ENCODE results near the gene PDE3A.

Gene PDE3A

GRCh38 chr12:20469300-20469699 is 101.0 kb downstream of the PDE3A start:
- peaks cover 4 to 8% of the 10 kb centered on the region in 2 donors for H3K4me1 ChIP-seq (ENCODE audit: control insufficient read depth in 1 of 2, insufficient read depth in 2 of 2, low read length in 2 of 2)
- H3K27ac ChIP-seq (ENCODE audit: low read depth, low read length): no peak overlapping the region
- H3K27me3 ChIP-seq (ENCODE audit: control insufficient read depth in 1 of 2, insufficient read depth in 2 of 2, low read length in 2 of 2): no peaks in the 10 kb centered on the region

GRCh38 chr12:20469756-20470155 is 101.4 kb downstream of the PDE3A start:
- H3K9ac ChIP-seq (ENCODE audit: low read depth in 1 of 2, low read length in 2 of 2): no peak overlapping the region
- H3K27ac ChIP-seq (ENCODE audit: low read depth, low read length): no peak overlapping the region
- no peaks in the 10 kb centered on the region for H3K9me3 ChIP-seq (ENCODE audit: control insufficient read depth in 1 of 2, low read length in 2 of 2)
- no peaks in the 10 kb centered on the region for H3K27me3 ChIP-seq (ENCODE audit: control insufficient read depth in 1 of 2, insufficient read depth in 2 of 2, low read length in 2 of 2)
- no peak overlapping the region for H3K4me3 ChIP-seq (ENCODE audit: low read depth in 1 of 2, low read length in 2 of 2)
- H3K36me3 ChIP-seq (ENCODE audit: control insufficient read depth in 1 of 2, insufficient read depth in 2 of 2, low read length in 2 of 2): no peaks in the 10 kb centered on the region
- H3K4me1 ChIP-seq (ENCODE audit: control insufficient read depth in 1 of 2, insufficient read depth in 2 of 2, low read length in 2 of 2): peaks cover 4 to 8% of the 10 kb centered on the region in 2 donors

More at GRCh38 chr12:20469300-20469699, 101.0 kb downstream of the PDE3A start:
- no peaks in the 10 kb centered on the region for H3K9me3 ChIP-seq (ENCODE audit: control insufficient read depth in 1 of 2, low read length in 2 of 2)
- no peaks in the 10 kb centered on the region for H3K36me3 ChIP-seq (ENCODE audit: control insufficient read depth in 1 of 2, insufficient read depth in 2 of 2, low read length in 2 of 2)
- no peak overlapping the region for H3K4me3 ChIP-seq (ENCODE audit: low read depth in 1 of 2, low read length in 2 of 2)
- H3K9ac ChIP-seq (ENCODE audit: low read depth in 1 of 2, low read length in 2 of 2): no peak overlapping the region

GRCh38 chr12:20472102-20472782 is 103.9 kb downstream of the PDE3A start:
- Histone ChIP-seq H3K27me3 (ENCODE audit: control insufficient read depth in 1 of 2, insufficient read depth in 2 of 2, low read length in 2 of 2) (no peaks in the 10 kb centered on the region), H3K9me3 (ENCODE audit: control insufficient read depth in 1 of 2, low read length in 2 of 2) (no peaks in the 10 kb centered on the region), H3K36me3 (ENCODE audit: control insufficient read depth in 1 of 2, insufficient read depth in 2 of 2, low read length in 2 of 2) (no peaks in the 10 kb centered on the region), H3K27ac (ENCODE audit: low read depth, low read length) (no peak overlapping the region), H3K4me3 (ENCODE audit: low read depth in 1 of 2, low read length in 2 of 2) (no peak overlapping the region), H3K9ac (ENCODE audit: low read depth in 1 of 2, low read length in 2 of 2) (no peak overlapping the region), H3K4me1 (ENCODE audit: control insufficient read depth in 1 of 2, insufficient read depth in 2 of 2, low read length in 2 of 2) (peaks cover 4% of the 10 kb centered on the region in 2 donors)

- Histone ChIP-seq H3K27ac (ENCODE audit: low read depth, low read length) (no peak overlapping the region), H3K9ac (ENCODE audit: low read depth in 1 of 2, low read length in 2 of 2) (no peak overlapping the region), H3K4me3 (ENCODE audit: low read depth in 1 of 2, low read length in 2 of 2) (no peak overlapping the region), H3K27me3 (ENCODE audit: control insufficient read depth in 1 of 2, insufficient read depth in 2 of 2, low read length in 2 of 2) (no peaks in the 10 kb centered on the region), H3K9me3 (ENCODE audit: control insufficient read depth in 1 of 2, low read length in 2 of 2) (no peaks in the 10 kb centered on the region), H3K36me3 (ENCODE audit: control insufficient read depth in 1 of 2, insufficient read depth in 2 of 2, low read length in 2 of 2) (no peaks in the 10 kb centered on the region), H3K4me1 (ENCODE audit: control insufficient read depth in 1 of 2, insufficient read depth in 2 of 2, low read length in 2 of 2) (peaks cover 4% of the 10 kb centered on the region in 2 donors)
Measured at GRCh38 chr12:20473133-20473532, 104.8 kb downstream of the PDE3A start.

GRCh38 chr12:20474016-20474415 is 105.7 kb downstream of the PDE3A start:
- no peak overlapping the region for H3K9ac ChIP-seq (ENCODE audit: low read depth in 1 of 2, low read length in 2 of 2)
- H3K36me3 ChIP-seq (ENCODE audit: control insufficient read depth in 1 of 2, insufficient read depth in 2 of 2, low read length in 2 of 2): no peaks in the 10 kb centered on the region
- H3K4me3 ChIP-seq (ENCODE audit: low read depth in 1 of 2, low read length in 2 of 2): no peak overlapping the region
- H3K27ac ChIP-seq (ENCODE audit: low read depth, low read length): no peak overlapping the region
- no peaks in the 10 kb centered on the region for H3K9me3 ChIP-seq (ENCODE audit: control insufficient read depth in 1 of 2, low read length in 2 of 2)
- H3K4me1 ChIP-seq (ENCODE audit: control insufficient read depth in 1 of 2, insufficient read depth in 2 of 2, low read length in 2 of 2): peaks cover 2 to 4% of the 10 kb centered on the region in 2 donors
- H3K27me3 ChIP-seq (ENCODE audit: control insufficient read depth in 1 of 2, insufficient read depth in 2 of 2, low read length in 2 of 2): no peaks in the 10 kb centered on the region

GRCh38 chr12:20474443-20474842 is 106.1 kb downstream of the PDE3A start:
- Histone ChIP-seq H3K36me3 (ENCODE audit: control insufficient read depth in 1 of 2, insufficient read depth in 2 of 2, low read length in 2 of 2) (no peaks in the 10 kb centered on the region), H3K27me3 (ENCODE audit: control insufficient read depth in 1 of 2, insufficient read depth in 2 of 2, low read length in 2 of 2) (no peaks in the 10 kb centered on the region), H3K27ac (ENCODE audit: low read depth, low read length) (no peak overlapping the region), H3K9ac (ENCODE audit: low read depth in 1 of 2, low read length in 2 of 2) (no peak overlapping the region), H3K9me3 (ENCODE audit: control insufficient read depth in 1 of 2, low read length in 2 of 2) (no peaks in the 10 kb centered on the region), H3K4me3 (ENCODE audit: low read depth in 1 of 2, low read length in 2 of 2) (no peak overlapping the region), H3K4me1 (ENCODE audit: control insufficient read depth in 1 of 2, insufficient read depth in 2 of 2, low read length in 2 of 2) (peaks cover 0 to 1% of the 10 kb centered on the region in 2 donors)

GRCh38 chr12:20475542-20475941 is 107.2 kb downstream of the PDE3A start:
- Histone ChIP-seq H3K36me3 (ENCODE audit: control insufficient read depth in 1 of 2, insufficient read depth in 2 of 2, low read length in 2 of 2) (no peaks in the 10 kb centered on the region), H3K9ac (ENCODE audit: low read depth in 1 of 2, low read length in 2 of 2) (no peak overlapping the region), H3K27ac (ENCODE audit: low read depth, low read length) (no peak overlapping the region), H3K4me3 (ENCODE audit: low read depth in 1 of 2, low read length in 2 of 2) (no peak overlapping the region), H3K27me3 (ENCODE audit: control insufficient read depth in 1 of 2, insufficient read depth in 2 of 2, low read length in 2 of 2) (no peaks in the 10 kb centered on the region), H3K9me3 (ENCODE audit: control insufficient read depth in 1 of 2, low read length in 2 of 2) (no peaks in the 10 kb centered on the region), H3K4me1 (ENCODE audit: control insufficient read depth in 1 of 2, insufficient read depth in 2 of 2, low read length in 2 of 2) (no peaks in the 10 kb centered on the region)

- Histone ChIP-seq H3K36me3 (ENCODE audit: control insufficient read depth in 1 of 2, insufficient read depth in 2 of 2, low read length in 2 of 2) (no peaks in the 10 kb centered on the region), H3K9ac (ENCODE audit: low read depth in 1 of 2, low read length in 2 of 2) (no peak overlapping the region), H3K27ac (ENCODE audit: low read depth, low read length) (no peak overlapping the region), H3K4me1 (ENCODE audit: control insufficient read depth in 1 of 2, insufficient read depth in 2 of 2, low read length in 2 of 2) (no peaks in the 10 kb centered on the region), H3K27me3 (ENCODE audit: control insufficient read depth in 1 of 2, insufficient read depth in 2 of 2, low read length in 2 of 2) (no peaks in the 10 kb centered on the region), H3K4me3 (ENCODE audit: low read depth in 1 of 2, low read length in 2 of 2) (no peak overlapping the region), H3K9me3 (ENCODE audit: control insufficient read depth in 1 of 2, low read length in 2 of 2) (no peaks in the 10 kb centered on the region)
Measured at GRCh38 chr12:20476551-20476950, 108.2 kb downstream of the PDE3A start.

GRCh38 chr12:20477255-20477654 is 108.9 kb downstream of the PDE3A start:
- Histone ChIP-seq H3K4me3 (ENCODE audit: low read depth in 1 of 2, low read length in 2 of 2) (no peak overlapping the region), H3K9me3 (ENCODE audit: control insufficient read depth in 1 of 2, low read length in 2 of 2) (no peaks in the 10 kb centered on the region), H3K27me3 (ENCODE audit: control insufficient read depth in 1 of 2, insufficient read depth in 2 of 2, low read length in 2 of 2) (no peaks in the 10 kb centered on the region), H3K36me3 (ENCODE audit: control insufficient read depth in 1 of 2, insufficient read depth in 2 of 2, low read length in 2 of 2) (no peaks in the 10 kb centered on the region), H3K4me1 (ENCODE audit: control insufficient read depth in 1 of 2, insufficient read depth in 2 of 2, low read length in 2 of 2) (no peaks in the 10 kb centered on the region), H3K27ac (ENCODE audit: low read depth, low read length) (no peak overlapping the region), H3K9ac (ENCODE audit: low read depth in 1 of 2, low read length in 2 of 2) (no peak overlapping the region)

- Histone ChIP-seq H3K4me1 (ENCODE audit: control insufficient read depth in 1 of 2, insufficient read depth in 2 of 2, low read length in 2 of 2) (no peaks in the 10 kb centered on the region), H3K36me3 (ENCODE audit: control insufficient read depth in 1 of 2, insufficient read depth in 2 of 2, low read length in 2 of 2) (no peaks in the 10 kb centered on the region), H3K4me3 (ENCODE audit: low read depth in 1 of 2, low read length in 2 of 2) (no peak overlapping the region), H3K9me3 (ENCODE audit: control insufficient read depth in 1 of 2, low read length in 2 of 2) (no peaks in the 10 kb centered on the region), H3K9ac (ENCODE audit: low read depth in 1 of 2, low read length in 2 of 2) (no peak overlapping the region), H3K27ac (ENCODE audit: low read depth, low read length) (no peak overlapping the region), H3K27me3 (ENCODE audit: control insufficient read depth in 1 of 2, insufficient read depth in 2 of 2, low read length in 2 of 2) (no peaks in the 10 kb centered on the region)
Measured at GRCh38 chr12:20477672-20478071, 109.3 kb downstream of the PDE3A start.
